Measurements from ENCODE around the gene ADAMTSL4.
A peak's percentile ranks its signal among the peaks of the same experiment; 100 is the strongest.

The ADAMTSL4 gene

DNA sequence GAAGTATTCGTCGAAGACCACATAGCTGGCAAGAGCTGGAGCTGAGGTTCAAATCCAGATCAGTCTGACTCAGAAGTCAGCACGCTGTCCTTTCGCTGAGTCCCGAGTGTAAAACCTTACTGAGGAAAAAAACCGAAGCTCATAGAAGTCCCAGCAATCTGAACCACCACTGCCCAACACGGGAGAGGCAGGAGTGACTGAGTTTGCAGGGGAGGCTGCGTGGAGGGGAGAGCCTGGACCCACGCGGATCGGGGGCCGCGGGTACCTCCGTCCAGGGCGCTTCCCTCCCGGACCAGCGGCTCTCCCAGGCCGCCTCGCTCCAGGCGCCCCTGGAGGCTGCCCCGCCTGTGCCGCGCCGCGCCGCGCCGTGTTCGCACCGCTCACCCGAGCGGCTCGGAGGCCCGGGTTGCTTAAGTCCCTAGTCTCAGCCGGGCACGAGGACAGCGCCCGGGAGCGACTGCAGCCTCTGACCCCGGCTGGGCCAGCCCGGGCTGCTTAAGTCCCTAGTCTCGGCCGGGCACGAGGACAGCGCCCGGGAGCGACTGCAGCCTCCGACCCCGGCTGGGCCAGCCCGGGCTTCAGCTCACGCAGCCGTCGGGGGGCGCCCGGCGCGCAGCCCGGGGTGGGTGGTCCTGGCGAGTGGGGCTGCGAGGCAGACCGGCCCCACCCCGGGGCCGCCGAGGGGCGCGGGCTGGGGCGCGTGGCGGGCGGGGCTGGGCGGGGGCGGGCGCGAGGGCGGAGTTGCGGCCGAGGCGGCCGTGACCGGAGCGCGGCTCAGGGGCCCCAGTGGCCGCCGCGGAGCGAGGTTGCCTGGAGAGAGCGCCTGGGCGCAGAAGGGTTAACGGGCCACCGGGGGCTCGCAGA lies at the start of gene ADAMTSL4:
Gene ADAMTSL4, plus strand, starts transcription at position 777 of the 864 bp plus-strand sequence. CDS start 2,881 bp downstream, outside the sequence.
- DNase-seq = no peak

DNA sequence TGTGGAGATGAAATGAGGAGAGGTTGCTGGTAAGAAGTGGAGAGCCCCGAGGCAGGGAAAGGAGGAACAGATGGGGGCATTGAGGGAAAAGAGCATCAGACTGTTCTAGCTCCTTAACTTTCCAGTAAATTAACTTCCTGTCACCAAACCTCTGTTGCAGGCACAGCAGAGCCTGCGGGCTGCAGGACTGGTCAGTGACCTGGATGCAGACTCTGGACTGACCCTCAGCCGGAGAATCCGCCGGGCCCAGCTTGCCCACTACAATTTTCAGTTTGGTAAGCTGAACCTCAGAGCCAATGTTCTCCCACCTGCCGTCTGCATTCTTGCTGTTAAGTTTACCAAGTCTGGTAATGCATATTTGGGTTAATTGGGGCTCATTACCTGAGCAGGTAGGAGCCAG lies 43.8 kb upstream of the ADAMTSL4 start:
- no peak for DNase-seq

DNA sequence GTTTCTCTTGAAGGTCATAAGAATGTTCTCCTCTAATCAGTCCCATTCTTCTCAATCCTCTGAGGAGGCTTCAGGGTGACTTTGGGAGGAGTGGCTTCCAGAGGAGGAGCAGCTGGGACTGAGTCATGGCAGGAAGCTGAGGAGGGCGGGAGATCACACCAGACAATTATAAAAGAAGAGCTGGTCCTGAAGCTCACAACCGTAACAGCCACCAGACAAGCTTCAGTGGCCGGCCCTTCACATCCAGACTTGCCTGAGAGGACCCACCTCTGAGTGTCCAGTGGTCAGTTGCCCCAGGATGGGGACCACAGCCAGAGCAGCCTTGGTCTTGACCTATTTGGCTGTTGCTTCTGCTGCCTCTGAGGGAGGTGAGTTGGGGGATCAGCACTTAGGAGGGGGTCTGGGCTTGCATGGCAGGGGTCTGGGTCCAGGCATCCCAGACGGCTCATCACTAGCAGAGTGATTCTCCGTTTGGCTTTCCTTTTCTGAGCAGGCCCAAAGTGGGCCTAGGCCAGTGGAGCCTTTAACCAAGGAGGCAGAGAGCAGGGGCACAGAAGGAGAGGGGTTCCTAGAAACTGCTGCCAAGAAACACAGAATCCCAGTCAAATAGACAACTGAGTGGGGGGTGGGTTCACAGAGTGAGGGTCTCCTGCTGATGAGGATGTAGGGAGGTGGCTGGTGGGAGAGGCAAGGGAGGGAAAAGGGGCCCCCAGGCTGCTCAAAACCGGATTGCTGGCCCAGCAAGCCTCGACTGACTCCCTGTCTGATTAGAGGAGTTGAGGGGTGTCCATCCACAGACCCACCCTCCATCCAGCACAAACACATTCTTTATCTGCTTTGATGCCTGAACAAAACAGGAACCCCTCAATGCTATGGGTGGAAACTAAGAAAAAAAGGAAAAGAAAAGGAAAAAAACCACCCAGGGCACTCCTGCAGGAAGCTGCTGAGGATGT lies 41.0 kb upstream of the ADAMTSL4 start, which contains the start of gene ECM1:
Gene ECM1, plus strand, starts transcription at position 198 of the 953 bp plus-strand sequence. Its CDS starts 101 bp downstream, at position 299.
- DNase-seq = no peak

DNA sequence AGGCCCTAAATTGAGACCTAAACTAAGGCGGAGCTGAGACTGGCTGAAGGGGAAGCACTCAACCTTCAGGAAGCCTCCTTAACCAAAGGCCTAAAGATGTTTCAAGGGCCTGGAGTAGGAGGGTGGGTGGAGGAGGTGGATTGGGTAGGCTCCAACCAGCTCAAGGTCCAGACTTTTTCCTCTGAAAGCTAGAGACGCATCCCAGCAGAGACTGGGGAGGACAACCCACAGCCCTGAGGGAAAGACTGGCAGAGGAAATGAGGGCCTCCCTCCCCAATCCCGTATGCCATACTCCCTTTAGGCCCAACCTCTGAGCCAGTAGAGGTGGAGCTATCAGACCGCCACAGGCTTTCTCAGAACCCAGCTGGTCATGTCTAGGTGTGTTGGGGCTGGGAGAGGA lies 40.2 kb upstream of the ADAMTSL4 start:
- no peak for DNase-seq

DNA sequence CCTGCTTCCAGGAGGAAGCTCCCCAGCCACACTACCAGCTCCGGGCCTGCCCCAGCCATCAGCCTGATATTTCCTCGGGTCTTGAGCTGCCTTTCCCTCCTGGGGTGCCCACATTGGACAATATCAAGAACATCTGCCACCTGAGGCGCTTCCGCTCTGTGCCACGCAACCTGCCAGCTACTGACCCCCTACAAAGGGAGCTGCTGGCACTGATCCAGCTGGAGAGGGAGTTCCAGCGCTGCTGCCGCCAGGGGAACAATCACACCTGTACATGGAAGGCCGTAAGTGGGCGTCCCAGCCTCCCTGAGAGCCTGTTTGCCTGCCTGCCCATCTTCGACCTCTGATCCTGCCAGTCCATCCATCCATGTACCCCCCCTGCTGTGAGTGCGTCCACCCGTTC lies 37.7 kb upstream of the ADAMTSL4 start:
- no peak for DNase-seq

DNA sequence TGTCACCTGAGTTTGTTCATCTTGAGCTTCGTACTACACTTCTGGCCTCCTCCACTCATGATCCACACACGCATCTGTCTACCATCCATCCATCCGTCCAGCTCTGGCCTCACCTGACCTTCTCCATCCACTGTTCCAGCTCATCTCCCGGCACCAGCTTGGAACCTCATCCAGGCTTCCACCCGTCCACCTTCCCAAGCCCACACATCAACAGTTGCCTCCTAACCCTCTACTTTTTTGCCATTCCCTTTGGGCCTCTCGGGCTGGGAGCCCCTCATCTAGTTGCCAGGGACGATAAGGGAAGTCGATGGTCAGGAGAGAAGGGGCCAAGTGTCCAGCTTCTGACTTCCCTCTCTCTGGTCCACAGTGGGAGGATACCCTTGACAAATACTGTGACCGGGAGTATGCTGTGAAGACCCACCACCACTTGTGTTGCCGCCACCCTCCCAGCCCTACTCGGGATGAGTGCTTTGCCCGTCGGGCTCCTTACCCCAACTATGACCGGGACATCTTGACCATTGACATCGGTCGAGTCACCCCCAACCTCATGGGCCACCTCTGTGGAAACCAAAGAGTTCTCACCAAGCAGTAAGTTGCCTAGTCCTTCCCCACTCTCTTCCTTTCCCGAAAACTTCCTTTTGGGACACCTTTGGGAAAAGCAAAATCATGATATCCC lies 37.1 kb upstream of the ADAMTSL4 start:
- DNase-seq = no peak

DNA sequence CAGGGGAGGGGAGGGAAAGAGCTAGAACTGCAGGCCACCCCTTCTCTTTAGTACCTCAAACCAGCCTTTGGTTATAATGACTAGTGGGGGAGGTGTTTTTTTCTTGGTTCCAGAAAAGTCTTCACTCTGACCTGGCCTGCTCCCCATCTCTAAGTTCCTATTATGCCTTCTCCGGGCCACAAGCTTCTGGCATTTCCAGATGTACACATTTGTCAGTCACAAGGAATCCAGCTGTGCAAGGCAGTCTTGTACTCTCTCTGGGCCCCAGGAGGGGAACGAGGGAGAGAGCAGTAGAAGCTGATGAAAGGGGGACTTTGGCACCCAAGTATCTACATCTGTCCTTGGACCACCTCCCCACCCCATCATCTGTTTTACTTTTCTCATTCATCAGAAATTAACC lies 36.4 kb upstream of the ADAMTSL4 start:
- DNase-seq = no peak

DNA sequence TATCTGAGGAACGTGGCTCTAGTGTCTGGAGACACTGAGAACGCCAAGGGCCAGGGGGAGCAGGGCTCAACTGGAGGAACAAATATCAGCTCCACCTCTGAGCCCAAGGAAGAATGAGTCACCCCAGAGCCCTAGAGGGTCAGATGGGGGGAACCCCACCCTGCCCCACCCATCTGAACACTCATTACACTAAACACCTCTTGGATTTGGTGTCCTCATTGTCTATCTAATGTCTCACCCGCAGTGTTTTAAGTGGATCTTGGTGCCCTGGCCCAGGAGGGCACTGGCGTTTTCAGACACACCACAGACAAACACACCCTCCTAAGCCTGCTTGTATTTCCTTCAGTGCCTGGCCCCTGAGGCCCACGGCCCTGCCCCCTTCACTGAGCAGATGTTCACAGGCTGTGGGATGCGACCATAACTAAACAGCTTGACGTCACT lies 35.8 kb upstream of the ADAMTSL4 start:
- DNase-seq = no peak

DNA sequence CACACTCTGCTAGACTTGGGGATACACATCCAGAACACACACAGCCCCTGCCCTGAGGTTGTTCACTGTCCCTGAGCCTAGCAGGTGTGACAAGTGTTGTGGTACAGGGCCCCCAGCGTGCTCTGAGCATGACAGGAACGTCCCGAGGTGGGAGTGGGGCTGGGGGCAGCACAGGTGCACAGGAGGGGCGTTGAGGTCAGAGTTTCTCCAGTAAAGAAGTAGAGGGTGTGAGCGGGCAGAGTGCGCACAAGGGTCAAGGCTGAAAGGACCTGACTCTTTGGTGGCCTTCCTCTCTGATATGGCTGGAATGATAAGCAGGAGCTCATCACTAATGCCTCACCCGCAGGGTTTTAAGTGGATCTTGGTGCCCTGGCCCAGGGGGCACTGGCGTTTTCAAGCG lies 34.9 kb upstream of the ADAMTSL4 start:
- DNase-seq = no peak

DNA sequence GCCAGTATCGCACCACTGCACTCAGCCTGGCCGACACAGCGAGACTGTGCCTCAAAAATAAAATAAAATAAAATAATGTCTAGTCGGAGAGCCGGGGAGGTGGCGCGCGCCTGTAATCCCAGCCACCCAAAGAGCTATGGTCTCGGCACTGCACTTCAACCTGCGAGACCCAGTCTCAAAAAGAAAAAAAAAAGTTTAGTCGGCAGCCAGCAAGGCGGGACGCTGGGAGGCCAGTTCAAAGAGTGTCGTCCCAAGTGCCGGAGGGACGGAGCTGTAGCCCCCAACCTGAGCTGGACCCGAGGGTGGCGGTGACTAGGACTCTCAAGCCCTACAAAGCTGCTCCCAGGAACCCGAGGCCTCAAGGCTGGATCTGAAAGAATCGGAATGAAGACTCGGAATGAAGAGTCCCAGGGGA lies 34.3 kb upstream of the ADAMTSL4 start:
- no peak for DNase-seq

DNA sequence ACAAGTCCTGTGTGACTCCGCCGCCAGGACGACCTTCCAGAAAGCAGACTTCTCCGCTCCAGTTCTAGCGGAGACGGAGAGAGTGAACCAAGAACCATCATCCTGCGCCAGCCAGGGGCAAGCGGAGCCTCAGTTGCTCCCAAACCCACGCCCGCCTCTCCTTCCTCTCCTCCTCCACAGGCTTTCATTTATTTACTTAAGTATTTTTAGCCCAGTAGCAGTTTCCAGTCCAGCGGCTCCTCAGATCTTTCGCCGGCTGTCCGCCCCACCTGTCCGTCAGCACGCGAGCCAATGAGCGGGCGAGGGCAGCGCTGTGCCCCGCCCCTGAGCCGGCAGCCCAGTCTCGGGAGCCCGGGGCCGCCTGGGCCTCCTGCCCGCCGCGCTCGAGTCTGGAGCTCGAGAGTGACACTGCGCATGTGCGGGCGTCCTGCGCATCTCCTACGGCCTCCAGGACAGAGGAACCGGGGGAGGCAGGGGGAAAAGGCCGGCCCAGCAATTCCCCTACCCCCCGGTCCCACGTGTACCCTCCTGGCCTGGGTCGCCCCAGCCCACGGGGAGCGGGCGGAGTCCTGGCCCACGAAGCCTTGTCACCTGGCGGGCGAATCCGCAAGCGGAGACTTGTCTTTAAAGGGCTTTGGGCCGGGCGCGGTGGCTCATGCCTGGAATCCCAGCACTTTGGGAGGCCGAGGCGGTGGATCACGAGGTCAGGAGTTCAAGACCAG lies 33.7 kb upstream of the ADAMTSL4 start, which contains the start of gene FALEC:
Gene FALEC, plus strand, starts transcription at position 425 of the 722 bp plus-strand sequence.
- DNase-seq = peak; percentile 94

DNA sequence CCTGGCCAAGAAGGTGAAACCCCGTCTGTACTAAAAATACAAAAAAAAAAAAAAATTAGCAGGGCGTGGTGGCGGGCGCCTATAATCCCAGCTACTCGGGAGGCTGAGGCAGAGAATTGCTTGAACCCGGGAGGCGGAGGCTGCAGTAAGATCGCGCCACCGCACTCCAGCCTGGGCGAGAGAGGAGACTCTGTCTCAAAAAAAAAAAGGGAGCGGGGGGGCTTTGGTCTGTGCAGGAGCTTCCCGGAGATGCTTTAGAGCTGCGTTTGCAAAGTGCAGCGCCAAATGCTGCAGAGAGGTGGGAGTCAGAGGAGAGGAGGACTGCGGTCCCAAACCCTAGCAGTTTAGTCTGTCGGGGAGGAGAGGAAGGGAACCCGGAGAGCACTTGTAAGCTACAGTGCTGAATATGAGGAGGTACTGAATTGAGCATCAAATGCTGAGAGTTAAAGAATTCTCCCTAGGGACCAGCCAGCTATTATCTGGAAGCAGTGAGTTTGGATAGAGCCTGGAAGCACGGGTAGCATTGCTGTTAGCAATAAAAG lies 33.1 kb upstream of the ADAMTSL4 start:
- no peak for DNase-seq

DNA sequence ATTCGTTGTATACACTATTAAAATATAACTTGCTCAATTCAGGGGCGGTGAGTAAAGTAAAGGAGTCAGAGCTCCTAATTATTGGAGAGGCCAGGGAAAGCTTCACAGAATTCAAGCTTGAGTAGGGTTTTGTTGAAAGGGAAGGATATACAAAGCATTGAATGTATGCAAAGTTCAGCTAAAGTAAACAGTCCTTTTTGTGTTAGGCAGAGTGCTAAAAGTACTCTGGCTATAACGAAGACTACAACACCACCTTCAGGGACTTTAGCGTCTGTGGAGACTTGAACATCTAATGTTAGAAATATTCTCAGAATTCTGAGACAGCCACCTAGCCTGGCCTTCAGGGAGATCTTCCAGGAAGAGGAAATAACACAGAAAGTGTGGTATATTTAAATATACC lies 32.6 kb upstream of the ADAMTSL4 start:
- DNase-seq = no peak

DNA sequence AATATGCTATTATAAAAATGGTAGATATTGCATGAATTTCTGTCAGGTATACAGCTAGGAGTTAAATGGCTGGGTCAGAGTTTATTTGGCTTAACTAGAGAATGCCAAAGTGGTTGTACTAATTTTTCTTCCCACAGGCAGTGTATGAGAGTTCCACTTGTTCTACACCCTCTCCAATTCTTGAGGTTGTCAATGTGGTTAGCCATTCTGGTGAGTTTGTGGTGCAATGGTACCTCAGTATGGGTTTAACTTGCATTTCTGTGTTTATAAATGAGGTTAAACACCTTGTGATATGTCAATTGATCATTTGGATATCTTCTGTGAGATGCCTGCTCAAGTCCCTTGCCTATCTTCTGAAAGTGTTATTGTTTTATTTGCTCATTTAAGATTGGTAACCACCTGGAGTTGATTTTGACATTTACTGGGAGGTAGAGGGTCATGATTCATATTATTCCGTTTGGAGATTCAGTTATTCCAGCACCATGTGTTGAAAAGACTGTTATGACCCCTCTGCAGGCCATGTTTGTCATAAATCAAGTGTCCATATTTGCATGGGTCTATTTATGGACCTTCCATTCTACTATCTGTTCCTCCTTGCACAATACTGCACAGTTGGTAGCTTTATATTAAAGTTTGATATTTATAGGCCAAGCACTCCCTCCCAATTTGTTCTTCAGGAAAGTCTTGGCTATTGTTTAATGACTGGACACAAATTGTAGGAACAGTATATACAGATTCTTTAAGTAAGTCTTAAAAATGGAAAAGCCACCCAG lies 27.8 kb upstream of the ADAMTSL4 start:
- DNase-seq = no peak

DNA sequence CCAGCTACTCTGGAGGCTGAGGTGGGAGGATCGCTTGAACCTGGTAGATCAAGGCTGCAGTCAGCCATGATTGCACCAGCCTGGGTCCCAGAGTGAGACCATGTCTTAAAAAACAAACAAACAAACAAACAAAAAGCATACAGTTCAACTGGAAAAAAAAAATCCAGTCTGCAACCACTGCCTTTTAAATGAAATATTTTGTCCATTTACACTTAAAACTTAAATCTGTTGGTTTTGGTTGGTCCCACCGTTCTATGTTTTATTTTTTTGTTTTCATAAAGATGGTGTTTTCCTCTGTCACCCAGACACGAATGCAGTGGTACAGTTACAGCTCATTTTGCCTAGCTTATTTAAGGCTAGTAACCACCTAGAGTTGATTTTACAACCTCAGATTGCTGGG lies 23.9 kb upstream of the ADAMTSL4 start:
- no peak for DNase-seq

DNA sequence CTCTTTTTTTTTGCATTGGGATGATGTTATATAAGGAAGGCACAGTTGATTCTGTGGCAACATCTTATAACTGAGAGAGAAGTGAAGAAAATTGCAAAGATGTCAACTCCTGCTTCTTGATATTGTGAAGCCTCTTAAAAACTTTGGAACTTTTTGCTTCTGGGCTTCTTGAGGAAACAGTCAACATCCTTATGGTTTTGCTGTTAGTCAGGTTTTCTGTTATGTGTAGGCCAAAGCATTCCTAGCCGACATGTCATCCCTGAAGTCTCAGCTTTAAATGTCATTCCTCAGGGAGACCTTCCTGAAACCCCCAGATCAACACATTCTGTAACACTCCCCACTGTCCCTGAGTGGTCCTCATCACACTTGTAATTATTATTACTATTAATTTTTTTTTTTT lies 21.0 kb upstream of the ADAMTSL4 start:
- no peak for DNase-seq

DNA sequence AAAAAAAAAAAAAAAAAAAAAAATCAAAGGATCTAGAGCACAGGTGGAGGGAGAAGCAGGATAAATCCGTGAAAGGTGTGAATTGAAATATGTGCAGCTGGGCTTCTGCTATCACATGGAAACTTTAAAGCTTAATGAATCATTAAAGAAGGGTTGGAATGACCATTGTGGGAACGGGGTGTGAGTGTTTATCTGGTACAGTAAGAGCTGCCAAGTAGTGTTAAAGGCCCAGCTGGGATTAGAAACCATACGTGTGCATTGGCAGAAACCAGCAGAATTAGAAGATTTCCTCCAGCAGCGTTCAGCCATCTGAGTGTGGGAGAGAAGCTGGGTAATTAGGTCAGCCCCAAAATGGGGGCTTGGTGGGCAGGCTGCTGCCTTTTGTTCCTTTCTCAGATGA lies 20.2 kb upstream of the ADAMTSL4 start:
- no peak for DNase-seq

DNA sequence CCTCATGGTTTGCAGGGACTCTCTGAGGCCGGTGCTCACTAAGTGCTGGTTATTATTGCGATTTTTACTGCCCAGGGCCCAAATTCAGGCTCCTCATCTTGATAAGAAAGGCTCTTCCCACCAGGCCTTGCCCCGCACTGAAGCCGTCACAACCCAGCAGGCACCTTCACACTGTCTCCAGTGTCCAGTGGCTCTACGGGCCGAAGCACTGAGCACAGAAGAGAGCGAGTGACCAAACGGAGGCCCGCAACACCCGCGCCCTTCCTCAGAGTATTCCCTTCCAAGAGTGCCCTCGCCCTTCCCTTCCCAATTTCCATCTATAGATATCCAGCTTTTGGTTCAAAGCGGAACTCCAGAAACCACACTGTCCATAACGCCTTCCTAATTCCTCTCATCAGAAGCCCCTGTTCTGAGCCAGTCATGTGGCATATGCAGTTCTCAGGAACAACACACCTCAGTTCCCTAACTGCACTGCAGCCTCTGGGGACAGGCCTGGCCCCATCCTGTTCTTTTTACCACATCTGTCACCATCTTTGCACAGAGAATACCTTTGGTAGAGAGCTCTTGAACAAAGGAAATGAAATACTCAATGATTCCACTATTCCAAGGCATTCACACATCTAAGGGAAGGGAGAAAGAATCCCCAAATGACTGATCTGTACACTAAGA lies 18.6 kb upstream of the ADAMTSL4 start:
- DNase-seq = no peak

DNA sequence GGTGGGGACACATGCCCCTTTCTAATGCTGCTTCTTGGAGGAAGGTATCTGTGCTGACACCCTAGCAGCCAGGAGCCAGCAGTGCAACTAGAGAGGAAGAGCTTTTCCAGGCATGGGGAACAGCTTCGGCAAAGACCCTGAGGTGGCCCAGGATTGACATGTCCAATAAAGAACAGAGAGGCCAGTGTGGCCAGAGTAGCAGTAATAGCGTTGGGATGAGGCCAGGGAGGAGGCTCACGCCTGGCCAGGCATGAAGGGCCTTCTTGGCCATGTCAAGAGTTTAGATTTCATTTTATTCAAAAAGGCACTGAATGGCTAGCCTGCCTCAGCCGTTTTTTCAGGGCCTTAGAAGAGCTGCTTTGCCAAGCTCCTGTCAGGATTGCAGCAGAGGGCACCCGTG lies 16.3 kb upstream of the ADAMTSL4 start:
- no peak for DNase-seq

DNA sequence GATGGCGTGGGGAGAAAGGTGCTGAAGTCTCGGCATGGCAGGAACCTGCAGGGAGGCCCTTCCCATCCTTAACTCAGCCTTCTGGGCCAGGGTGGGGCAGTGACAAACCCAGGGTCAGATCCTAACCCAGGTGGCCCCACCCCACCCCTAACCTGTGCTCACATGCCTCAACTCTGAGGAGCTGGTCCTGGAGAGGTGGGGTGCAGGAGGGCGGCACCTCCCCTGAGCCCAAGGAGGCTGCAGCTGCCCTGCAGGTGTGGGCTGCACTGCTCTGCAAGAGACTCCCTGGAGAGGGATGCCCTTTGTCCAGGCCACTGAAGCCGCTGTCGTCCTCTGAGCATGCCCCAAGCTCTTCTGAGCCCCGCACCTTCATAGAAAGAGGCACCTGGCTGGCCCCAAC lies 15.2 kb upstream of the ADAMTSL4 start:
- DNase-seq = no peak
